ENCODE data around the gene KCNN3.

GRCh38 chr1:154831462-154831861, 38.6 kb downstream of the KCNN3 start:
- TF ChIP-seq CTCF (IDR thresholded peaks at IDR 0.05; ENCODE audit: low read depth, low read length) = no peak
- no peak for TF ChIP-seq POLR2A (IDR thresholded peaks at IDR 0.05; ENCODE audit: extremely low read depth, insufficient read length)
- TF ChIP-seq MYC (IDR thresholded peaks at IDR 0.05; ENCODE audit: low read depth, low read length) = no peak
- no peak for TF ChIP-seq MAX (IDR thresholded peaks at IDR 0.05; ENCODE audit: low read depth, low read length)
